ENCODE measurements around the gene FRMD4A.
"Not testable (repeated sequence)": the region's sequence is repeated elsewhere in the genome, so short reads cannot be mapped to it uniquely, and the experiment has no call there.

FRMD4A gene

DNA sequence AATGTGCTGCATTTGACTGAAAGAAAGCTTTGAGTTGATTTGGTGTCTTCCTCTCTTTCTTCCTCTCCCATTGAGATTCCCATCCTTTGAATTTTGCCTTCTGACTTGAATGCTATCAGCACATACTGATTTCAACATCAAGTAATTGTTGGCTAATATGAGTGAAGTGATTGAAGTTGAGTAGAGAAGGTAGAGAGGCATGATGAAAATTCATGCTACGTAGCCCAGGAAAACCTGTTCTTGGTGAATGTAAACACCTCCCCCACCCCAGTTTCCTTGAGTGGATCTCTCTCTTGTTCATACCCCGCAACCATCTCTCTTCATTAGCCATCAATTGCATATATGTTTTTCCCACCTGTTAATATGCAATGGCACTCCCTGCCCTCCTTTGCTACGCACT, 193.3 kb downstream of the FRMD4A start:
- DNase-seq, result no peak

DNA sequence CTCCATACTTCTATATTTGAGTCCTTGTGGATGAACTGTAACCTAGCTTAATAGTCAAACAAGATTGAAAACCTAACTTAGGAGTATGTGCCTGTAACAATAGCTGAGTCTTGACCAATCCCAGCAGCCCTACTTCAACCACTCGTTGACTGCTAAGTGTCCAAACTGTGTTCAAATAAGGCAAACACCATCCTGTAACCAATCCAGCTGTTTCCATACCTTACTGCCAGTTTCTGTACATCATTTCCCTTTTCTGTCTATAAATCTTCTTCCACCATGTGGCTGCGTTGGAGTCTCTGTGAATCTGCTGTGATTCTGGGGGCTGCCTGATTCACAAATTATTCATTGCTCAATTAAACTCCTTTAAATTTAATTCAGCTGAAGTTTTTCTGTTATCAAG, 195.5 kb downstream of the FRMD4A start:
- not testable (repeated sequence) for DNase-seq

DNA sequence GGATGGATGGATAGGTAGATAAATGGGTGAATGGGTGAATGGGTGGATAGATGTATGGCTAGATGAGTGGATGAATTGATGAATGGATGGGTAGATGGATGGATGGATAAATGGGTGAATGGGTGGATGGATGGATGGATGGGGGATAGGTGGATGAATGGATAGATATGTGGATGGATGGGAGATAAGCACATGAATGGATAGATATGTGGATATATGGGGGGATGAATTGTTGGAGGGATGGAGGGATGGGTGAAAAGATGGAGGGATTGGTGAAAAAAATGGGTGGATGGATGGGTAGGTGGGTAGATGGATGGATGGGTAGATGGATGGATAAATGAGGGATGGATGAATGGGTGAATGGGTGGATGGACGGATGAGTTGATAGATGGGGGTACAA, 196.4 kb downstream of the FRMD4A start:
- DNase-seq, result no peak

DNA sequence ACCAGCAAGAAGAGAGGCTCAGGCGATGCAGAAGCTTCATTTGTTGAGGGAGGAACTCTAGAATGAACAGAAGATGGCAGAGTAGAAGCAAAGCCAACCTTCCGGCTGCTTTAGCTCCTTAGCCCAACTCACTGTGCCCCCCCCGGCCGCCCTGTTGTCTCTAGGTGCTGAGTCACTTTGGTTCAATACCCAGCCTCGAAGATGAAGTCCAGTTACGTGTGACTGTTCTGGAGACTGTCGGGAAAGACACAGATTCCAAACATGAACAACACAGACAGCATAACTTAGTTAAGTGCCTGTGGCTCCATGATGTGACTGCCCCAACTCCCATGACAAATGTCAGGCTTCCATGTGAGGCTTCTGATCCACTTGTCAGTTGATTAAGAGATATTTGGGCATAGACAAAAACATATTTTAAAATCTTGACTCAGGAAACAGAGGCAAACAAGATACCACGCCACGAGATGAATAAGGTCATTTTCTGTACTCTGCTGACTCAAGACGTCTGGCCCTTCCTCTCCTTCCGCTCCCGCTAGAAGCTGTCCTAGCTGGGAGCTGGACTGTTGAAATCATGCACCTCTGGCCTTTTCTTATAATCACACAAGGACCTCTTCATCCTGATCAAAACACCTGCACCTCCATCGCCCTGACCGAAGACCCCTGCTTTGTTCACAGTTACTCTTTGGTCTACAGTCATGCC, 199.3 kb downstream of the FRMD4A start:
- no peak for DNase-seq

DNA sequence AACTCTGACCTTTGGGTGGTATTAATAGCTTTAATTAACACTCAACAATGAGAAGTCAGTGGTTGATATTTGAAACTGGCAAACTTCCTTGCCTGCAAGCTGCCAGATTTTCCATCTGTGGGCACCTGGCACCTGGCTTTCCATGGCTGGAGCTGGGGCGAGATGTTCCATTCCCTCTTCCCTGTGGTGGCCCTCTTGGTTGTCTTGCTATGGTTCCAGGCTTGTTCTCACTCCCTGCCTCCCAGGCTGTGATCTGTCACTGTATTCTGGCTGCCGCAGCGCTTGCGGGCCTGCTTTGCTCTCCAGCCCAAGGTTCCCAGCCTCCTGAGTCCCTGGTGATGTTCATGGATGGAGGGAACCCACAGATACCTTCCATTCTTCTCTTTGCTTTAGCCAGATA, 201.0 kb downstream of the FRMD4A start:
- no peak for DNase-seq

DNA sequence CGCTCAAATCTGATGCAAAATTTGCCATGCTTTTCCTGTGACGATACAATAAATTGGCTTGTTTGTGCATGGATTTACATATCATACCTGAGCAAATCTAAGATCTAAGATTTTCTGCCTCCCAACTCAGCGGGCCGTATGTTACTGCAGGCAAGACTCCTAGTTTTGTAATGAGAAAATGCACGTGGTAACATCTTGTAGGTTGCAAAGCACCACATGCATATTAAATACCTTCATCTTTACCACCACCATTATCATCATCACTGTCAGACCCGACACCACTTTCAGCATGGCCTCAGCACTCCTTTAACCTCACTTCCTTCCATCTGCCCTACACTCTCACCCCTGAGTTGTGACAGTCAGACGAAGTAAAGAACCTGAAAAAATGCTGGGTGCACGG, 202.2 kb downstream of the FRMD4A start:
- no peak for DNase-seq

DNA sequence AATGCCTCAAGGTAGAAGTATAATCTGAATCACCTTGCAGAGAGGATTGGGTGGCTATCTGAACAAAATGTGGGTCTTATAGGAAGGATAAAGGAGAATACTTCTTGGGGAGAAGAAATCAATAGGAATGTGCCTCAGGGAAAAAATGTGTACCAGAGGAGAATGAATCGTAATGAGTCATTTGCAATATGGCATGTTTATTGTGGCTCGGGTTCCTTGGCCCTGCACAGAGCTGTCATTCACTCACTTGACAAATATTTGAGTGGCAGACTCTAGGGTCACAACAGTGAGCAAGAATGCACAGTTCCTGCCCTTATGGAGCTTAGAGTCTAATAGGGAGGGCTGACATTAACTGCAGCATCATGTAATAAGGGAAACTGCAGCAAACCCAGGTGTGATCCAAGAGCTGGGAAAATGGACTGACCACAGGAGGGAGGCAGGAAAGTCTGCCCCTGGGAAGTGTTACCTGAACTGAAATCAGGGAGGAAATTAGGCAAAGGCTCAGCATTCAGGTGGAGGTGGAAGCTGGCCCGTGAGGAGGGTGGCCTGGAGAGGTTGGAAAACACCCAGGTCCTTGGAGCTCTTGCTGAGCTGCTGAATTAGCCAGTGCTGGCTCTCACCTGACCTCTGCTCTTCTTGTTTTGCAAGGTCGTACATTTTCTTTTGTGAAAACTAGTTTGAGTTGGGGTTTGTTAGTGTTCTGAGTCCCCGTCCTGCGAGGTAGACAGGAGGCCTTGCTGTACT, 203.9 kb downstream of the FRMD4A start:
- DNase-seq, result no peak

DNA sequence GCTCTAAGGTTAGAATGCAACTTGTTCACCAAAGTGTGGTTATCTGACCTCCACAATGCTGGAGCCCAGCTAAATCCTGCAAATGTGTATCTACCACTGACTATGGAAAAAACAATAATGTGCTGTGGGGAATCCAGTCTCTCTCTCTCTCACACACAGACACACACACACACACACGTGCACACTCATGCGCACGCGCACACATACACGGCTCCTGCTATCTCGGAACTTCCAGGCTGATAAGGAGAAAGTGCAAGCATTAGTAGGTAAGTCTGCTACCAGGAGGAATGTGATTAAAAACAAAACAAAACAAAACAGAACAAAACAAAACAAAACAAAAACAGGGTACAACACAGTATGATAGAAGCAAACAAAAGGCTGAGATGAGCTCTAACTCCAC, 205.2 kb downstream of the FRMD4A start:
- DNase-seq, result no peak

DNA sequence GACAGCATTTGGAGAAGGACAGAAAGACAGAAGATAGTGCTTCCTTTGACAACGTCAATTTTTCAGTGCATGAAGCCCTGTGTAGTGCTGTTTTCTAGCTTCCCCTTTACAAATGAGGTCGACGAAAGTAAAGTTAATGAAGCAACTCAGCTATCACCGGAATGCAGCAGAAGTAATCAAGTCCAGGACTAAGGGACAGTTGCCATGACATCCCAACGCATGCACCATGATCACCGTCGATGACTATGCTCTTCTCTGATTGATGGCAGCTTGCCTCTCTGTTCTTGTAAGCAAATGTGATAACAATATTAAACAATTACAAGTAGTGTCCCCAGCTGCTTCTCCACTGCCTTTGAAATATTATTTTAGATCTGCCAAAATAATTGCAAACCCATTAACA, 205.8 kb downstream of the FRMD4A start:
- no peak for DNase-seq

DNA sequence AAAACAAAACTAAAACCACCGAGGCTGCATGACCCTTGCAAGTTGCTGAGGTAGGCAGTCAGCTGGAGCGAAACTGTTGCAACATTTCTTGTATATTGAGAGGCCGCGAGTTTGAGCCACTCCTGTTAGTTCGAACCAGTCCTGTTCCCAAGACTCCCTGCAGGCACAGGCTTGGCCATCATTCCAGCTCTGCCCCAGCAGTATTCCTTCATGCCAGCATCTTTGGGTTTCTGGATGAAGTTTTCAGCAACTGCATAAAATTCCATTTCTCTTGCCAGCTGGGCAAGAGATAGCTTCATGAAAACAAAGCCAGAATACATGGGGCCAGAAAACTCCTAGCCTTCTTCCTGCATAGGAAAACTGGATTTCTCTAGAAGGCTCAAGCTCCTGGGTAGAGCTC, 207.6 kb downstream of the FRMD4A start:
- DNase-seq, result no peak

DNA sequence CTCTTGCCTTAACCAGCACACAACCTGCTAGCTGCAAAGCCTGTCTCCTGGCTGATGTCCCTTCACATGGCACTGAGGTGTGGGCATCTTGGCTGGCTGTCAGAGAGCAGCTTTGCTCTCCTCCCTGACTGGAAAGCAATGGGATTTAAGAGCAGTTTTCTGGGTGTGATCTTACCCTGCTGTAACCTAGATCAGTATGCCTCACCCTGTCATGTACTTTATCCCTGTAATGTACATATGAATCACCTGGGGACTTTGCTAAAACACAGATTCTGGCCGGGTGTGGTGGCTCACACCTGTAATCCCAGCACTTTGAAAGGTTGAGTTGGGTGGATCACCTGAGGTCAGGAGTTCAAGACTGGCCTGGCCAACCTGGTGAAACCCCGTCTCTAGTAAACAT, 209.9 kb downstream of the FRMD4A start:
- DNase-seq, result no peak

DNA sequence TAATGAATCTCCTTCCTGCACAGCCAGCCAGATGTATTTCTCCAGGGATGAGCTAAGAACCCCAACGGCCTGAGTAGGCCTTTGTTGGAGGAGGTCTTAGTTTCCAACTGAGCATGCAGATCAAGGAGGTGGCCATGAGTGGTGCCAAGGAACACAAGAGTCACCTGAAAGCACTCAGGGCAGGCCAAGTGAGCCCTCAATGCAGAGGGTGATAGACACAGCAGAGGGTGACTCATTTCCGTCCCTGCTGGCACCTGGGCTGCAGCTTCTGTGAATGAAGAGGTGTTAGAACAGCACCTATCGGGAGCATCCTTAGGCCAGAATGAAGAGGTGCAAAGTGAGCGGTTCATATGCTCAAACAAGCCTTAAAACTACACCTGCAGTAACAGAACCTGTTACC, 211.8 kb downstream of the FRMD4A start:
- DNase-seq, result no peak

DNA sequence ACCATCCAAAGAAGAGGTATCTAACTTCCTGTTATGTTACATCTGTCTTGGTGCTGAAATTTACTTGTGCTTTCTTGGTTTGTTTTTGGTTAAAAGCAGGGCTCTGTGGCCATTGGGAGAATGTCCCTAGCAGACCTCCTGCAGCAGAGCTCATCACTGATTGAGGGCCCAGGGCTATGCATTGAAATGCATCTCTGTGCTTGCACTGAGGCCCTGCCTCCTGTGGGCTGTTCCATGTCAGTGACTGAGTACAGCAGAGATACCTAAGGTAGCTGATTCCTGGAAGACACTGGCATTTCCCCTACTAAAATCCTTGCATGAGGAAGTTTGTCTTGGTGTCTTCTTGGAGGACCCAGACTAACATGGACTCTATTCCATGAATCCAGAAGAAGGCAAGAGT, 213.9 kb downstream of the FRMD4A start:
- no peak for DNase-seq

DNA sequence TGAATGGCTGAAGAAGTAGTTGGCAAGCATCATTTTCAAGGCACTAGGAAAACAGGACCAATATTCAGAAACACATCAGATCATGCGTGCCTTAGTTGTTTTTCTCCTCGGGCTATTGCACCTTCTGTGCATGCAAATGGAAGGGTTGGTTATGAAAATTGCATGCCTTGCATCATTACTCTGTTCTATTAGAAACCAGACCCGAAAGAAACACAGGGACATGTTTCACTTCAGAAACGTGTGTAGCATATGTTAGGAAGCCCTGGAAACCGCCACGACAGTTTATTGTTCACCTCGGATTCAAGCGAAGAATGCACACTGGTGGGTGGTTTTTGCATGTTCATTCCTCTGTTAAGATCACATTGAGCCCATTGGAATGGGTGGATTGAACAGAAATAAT, 214.7 kb downstream of the FRMD4A start:
- DNase-seq, result no peak

DNA sequence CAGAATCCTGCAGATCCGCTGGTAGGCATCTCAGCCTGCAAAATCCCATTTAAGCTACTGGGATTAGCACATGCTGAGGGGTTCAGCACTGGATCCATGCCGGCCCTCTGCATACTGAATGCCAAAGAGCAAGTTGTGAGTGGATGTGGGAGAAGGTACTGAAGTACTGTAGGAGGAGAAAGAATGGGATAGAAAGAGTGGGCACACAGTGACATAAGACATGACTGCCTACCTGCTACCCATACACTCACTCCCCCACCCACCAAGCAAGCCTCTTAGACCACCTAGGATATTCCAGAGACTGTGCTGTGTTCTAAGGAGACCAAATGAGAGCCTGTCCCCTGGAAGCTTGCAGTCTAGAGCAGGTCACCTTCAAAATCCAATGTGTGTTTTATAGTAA, 215.9 kb downstream of the FRMD4A start:
- DNase-seq, result no peak

DNA sequence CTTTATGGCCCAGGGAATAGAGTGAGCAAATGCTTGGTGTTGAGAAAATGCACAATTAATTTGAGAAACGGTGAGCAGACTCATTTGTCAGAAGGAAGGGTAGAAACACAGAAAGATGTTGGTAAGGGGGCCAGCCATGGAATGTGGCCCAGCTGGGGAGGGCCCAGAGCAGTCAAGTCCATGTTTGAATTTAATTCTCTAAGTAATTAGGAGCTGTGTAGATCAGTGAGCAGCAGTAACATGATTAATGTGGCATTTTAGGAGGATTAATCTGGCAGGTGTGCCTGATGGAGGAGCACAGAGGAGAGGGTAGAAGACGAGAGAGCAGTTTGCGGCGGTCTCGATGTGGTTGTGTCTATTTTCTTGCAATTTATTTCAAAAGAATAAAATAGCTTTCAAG, 218.7 kb downstream of the FRMD4A start:
- DNase-seq, result no peak

DNA sequence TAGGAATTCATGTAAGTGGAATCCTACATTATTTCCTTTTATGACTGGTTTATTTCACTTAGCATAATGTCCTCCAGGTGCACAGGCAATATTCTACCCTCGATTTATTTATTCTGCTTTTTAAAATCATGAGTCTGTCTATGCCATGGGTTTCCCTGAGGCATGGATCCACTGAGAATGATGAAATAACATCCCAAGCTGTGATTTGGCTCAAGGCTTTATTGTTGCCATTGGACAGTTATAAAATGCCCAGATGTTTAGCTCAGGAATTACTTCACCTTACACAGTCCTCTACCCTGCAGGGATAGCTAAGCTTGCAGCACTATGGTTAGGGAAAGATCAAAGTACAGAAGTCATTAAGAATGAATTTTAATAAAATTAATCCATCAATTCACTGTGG, 219.5 kb downstream of the FRMD4A start:
- no peak for DNase-seq

DNA sequence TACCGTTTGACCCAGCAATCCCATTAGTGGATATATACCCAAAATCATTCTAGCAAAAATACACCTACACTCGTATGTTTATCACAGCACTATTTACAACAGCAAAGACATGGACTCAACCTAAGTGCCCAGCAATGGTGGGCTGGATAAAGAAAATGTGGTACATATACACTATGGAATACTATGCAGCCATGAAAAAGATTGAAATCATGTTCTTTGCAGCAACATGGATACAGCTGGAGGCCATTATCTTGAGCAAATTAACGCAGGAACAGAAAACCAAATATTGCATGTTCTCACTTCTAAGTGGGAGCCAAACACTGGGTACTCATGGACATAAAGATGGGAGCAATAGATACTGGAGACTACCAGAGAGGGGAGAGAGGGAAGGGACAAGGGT, 223.9 kb downstream of the FRMD4A start:
- DNase-seq, result no peak

DNA sequence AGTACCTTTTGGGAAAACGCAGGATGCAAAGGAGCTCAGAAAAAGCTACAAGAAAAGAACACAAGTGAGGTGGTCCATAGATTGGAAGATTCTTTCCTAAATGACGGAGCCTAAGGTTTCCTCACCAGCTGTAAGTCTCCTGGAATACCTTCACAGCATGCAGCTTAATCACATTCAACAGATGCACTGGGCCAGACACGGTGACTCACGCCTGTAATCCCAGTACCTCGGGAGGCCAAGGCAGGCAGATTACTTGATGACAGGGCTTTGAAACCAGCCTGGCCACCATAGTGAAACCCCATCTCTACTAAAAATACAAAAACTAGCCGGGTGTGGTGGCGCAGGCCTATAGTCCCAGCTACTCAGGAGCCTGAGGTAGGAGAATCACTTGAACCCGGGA, 228.7 kb downstream of the FRMD4A start:
- no peak for DNase-seq

DNA sequence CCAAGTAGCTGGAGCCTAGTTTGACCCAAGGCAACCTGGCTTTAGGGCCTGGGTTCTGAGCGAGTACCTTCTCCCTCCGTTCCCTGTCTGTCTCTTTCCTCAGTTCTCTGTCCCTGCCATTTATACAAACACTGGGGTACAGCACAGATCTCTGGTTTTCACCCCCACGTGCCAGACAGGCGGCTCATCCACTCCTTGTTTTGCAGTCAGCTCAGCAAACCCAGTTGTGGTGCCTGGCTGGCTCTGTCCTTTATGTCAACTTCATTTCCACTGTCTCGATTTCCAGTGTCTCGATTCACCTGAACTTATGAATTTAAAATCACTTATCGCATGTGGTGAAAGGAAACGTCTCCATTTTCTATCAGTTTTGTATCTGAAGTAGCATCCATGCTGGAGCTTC, 230.8 kb downstream of the FRMD4A start:
- DNase-seq, result no peak

DNA sequence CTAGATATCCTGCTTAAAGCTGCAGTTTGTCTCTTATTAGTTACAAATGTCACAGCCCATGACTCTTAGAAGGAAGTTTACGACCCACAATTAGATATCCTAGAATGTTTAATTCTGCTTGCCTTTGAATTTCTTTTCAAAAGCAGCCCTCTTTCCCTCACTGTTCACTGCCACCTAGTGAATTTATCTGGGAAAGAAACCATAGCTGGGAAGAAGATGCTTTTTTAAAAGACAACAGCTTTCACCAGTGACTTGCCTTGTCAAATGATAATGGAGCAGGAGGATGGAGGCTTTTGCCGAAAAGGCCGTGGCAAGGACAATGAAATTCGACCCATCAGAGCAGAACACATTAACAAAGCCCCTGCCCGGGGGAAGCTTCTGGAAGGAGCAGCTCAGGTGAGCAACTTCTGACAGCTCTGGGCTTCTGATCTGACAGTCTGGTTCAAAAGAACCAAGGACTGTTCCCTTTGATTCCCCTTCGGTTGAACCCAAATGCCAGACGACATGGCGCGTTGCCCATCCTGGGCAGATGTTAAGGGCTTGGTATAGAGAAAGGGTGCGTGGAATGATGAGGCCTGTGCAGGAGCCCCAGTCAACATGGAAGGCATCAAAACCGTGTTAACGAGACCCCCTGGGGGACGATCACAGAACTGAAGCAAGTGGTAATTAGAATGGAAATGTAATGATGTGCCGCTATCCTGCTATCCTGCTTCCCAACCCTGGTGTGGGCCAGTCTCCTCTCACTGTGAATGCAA, 236.8 kb downstream of the FRMD4A start:
- DNase-seq, result no peak

DNA sequence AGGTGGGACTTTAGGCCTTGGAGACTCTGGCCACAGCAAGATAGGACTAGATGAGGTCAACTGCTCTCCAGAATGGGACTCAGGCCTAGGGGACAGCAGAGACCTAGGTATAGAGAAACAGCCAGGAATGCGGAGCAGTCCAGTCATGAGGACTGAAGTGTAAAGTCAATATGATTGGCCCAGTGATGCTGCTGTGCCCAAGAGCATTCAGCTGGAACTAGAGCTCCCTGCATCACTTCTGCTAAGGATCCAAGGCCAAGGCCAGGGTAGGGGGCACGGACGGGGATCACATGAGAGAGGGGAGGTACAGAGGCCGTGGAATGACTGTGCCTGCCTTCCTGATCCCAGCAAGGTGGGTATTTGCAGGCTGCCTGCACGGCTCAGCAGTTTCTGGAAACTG, 237.9 kb downstream of the FRMD4A start:
- DNase-seq, result no peak

DNA sequence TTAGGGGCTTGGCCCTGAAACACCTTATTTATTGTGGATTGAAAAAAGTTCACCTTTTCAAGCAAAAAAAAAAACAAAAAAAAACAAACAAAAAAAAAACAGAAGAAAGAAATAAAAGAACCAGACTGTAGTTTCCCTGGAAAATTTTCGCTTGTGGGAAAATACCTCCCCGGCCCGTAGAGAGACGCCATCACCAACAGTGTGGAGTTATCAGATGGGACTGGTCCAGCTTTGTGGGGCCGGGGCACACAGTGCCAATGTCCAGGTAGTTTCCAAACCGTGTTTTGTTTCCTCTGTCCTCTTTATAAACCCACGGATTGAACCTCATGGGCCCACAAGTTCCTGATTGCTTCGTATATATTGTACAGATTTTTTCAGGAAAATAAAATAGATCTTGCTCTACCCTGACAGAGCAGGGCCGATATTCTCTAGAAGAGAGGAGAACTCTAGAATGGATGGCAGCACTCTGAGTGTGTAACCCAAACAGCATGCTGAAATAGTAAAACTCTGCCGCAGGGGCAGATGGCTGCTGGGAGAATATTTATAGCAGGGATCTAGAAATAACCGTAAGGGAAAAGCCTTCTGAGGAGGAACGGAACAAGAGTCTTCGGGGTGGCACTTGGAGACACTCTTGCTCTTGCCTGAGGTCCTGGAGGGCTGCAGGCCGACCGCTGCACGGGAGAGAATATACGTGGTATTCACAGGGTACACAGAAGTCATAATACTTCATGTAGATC, 241.0 kb downstream of the FRMD4A start:
- DNase-seq, result no peak
